GM12878 (cell line): ENCODE measurements around the gene PARPBP. TPM values are rescaled to one million over a fixed set of nuclear protein-coding genes. Genes with fewer than 3 reads are reported as not detected.

Experiments
- ATAC-seq: fragments of 200-7000 bp; cut with Tn5 transposase; 3 replicates; pipeline ENCODE4 v1.9.1; 2020; ENCODE audit warnings: mild to moderate bottlenecking, moderate library complexity
- BruUV-seq: library from RNA; stranded (reverse); fragments of 400-500 nt; replicated peaks from 2 replicates; lab custom pipeline; 2021; lab: Mats Ljungman, UMichigan
- CTCF ChIA-PET: fragments of 300-600 bp; sonication (Branson Sonifier 250); formaldehyde crosslinking; extraction: SDS; loops from one replicate; lab custom pipeline; 2021; ENCODE audit warnings: inconsistent platforms; lab: Yijun Ruan, JAX
- POLR2A ChIA-PET: fragments of 350-600 bp; formaldehyde crosslinking; extraction: SDS; loops from one replicate; lab custom pipeline; 2021; ENCODE audit warnings: inconsistent platforms; lab: Charles Lee
- RAD21 ChIA-PET: fragments of 300-600 bp; sonication (Branson Sonifier 250); formaldehyde crosslinking; loops from one replicate; lab custom pipeline; 2023; ENCODE audit warnings: antibody characterized with exemption; ENCODE audit not compliant: unreplicated experiment; lab: Charles Lee
- SMC1A ChIA-PET: fragments of 300-600 bp; sonication (Branson Sonifier 250); formaldehyde crosslinking; loops from one replicate; lab custom pipeline; 2023; ENCODE audit not compliant: unreplicated experiment, uncharacterized antibody; lab: Charles Lee
- DNase-seq: peaks from one replicate; pipeline ENCODE4 v3.0.0-alpha.2; 2011; ENCODE audit warnings: low read depth, low spot score
- FAIRE-seq: peaks from 3 replicates; lab custom pipeline; 2011; peaks lifted over from hg19 to GRCh38; lab: Jason Lieb, UNC
- H2AFZ ChIP-seq: 2 replicates; pipeline ENCODE4 v1.6.0; 2011; ENCODE audit warnings: low read depth, low read length, control low read depth; ENCODE audit not compliant: control insufficient read depth
- H3K27ac ChIP-seq: 2 replicates; pipeline ENCODE4 v1.5.1; 2011; ENCODE audit warnings: control low read depth; ENCODE audit not compliant: control insufficient read depth, insufficient read depth
- H3K27me3 ChIP-seq, 2 experiments: replicated peaks in 1 of 2; 2 replicates each; pipeline versions ENCODE4 v1.6.0 to v1.6.1; 2011; ENCODE audit warnings: low read length in 1 of 2; ENCODE audit not compliant: control insufficient read depth in 2 of 2, insufficient read depth in 2 of 2
- H3K36me3 ChIP-seq, 2 experiments: 2 replicates each; pipeline ENCODE4 v1.5.1; 2011; ENCODE audit warnings: low read length in 1 of 2; ENCODE audit not compliant: control insufficient read depth in 2 of 2, insufficient read depth in 2 of 2
- H3K4me1 ChIP-seq: 2 replicates; pipeline ENCODE4 v1.6.1; 2011; ENCODE audit warnings: mild to moderate bottlenecking, low read length, moderate library complexity, mixed read lengths; ENCODE audit not compliant: control insufficient read depth, insufficient read depth
- H3K4me2 ChIP-seq: 2 replicates; pipeline ENCODE4 v1.6.0; 2011; ENCODE audit warnings: control low read depth; ENCODE audit not compliant: control insufficient read depth, insufficient read depth
- H3K4me3 ChIP-seq: fragments of 200-600 bp; sonication (generic); 2 replicates; pipeline ENCODE4 v1.5.1; 2016
- H3K79me2 ChIP-seq: 2 replicates; pipeline ENCODE4 v1.6.0; 2011; ENCODE audit warnings: low read length; ENCODE audit not compliant: control insufficient read depth, insufficient read depth
- H3K9ac ChIP-seq: 2 replicates; pipeline ENCODE4 v1.8.0; 2011; ENCODE audit warnings: low read length, control low read depth, mixed read lengths; ENCODE audit not compliant: control insufficient read depth, insufficient read depth
- H3K9me3 ChIP-seq: replicated peaks from 3 replicates; pipeline ENCODE4 v1.5.1; 2011; ENCODE audit warnings: mild to moderate bottlenecking, low read length; ENCODE audit not compliant: control insufficient read depth, insufficient read depth
- H4K20me1 ChIP-seq: 2 replicates; pipeline ENCODE4 v1.6.0; 2011; ENCODE audit not compliant: control insufficient read depth, insufficient read depth
- IRF5 ChIP-seq: fragments of 450-650 bp; IDR thresholded peaks from 2 replicates; pipeline ENCODE4 v1.6.1; 2017; ENCODE audit warnings: borderline replicate concordance
- KLF5 ChIP-seq: fragments of 450-650 bp; IDR thresholded peaks from 2 replicates; pipeline ENCODE4 v1.6.1; 2014; ENCODE audit warnings: mild to moderate bottlenecking; ENCODE audit not compliant: partially characterized antibody
- MEF2B ChIP-seq: fragments of 450-650 bp; IDR thresholded peaks from 2 replicates; pipeline ENCODE4 v1.6.1; 2018; ENCODE audit warnings: mild to moderate bottlenecking, moderate library complexity; ENCODE audit not compliant: partially characterized antibody, poor library complexity, severe bottlenecking
- MTA2 ChIP-seq: fragments of 450-650 bp; IDR thresholded peaks from 2 replicates; pipeline ENCODE4 v1.6.1; 2016; ENCODE audit warnings: low read depth, mild to moderate bottlenecking, moderate library complexity
- NRF1 ChIP-seq: conservative IDR thresholded peaks from 2 replicates; pipeline ENCODE4 v1.6.1; 2011; ENCODE audit warnings: mild to moderate bottlenecking, low read depth, low read length, improper control_type of control experiment
- PAX8 ChIP-seq: fragments of 450-650 bp; IDR thresholded peaks from 2 replicates; pipeline ENCODE4 v1.6.1; 2017; ENCODE audit warnings: mild to moderate bottlenecking, moderate library complexity
- SP1 ChIP-seq: IDR thresholded peaks from one replicate; pipeline ENCODE4 v1.6.1; 2011; ENCODE audit warnings: low read depth, low read length
- WGBS: methylation state at CpG from one replicate; pipeline ENCODE4 v1.1.6; 2016; ENCODE audit warnings: low lambda C conversion rate; ENCODE audit not compliant: insufficient replicate concordance, insufficient coverage; ENCODE audit errors: missing lambda C conversion rate; 5-methylcytosine and 5-hydroxymethylcytosine counted together
- in situ Hi-C: fragments of 300-500 bp; cut with MboI; formaldehyde crosslinking; loops from 9 replicates; pipeline ENCODE4 v1.14.3; 2018; ENCODE audit warnings: mixed read lengths
- intact Hi-C: fragments of 100-400 bp; cut with micrococcal nuclease; formaldehyde crosslinking; loops from one replicate; pipeline ENCODE4 v1.14.2; 2022; ENCODE audit not compliant: unreplicated experiment
- polyA plus RNA-seq, 11 experiments: library from polyadenylated mRNA; depleted of rRNA in 4 of 11; unstranded in 6 of 11; stranded (reverse) in 5 of 11; fragments of >200 nt; fragmentation: Nextera tagmentation in 4 of 11; fragmentation: Illumina TruSeq in 1 of 11; extraction: Ambion mirVana in 4 of 11; extraction: Trizol in 1 of 11; gene quantifications; 1 replicate in 1 of 11; 2 replicates in 10 of 11; pipeline versions ENCODE4 v1.2.1 to v1.2.3, GENCODE V29; 2011 to 2016; ENCODE audit warnings: inconsistent platforms in 2 of 11, missing spikeins in 2 of 11, low read depth in 1 of 11
- total RNA-seq, 4 experiments: library from RNA; depleted of rRNA in 3 of 4; stranded (reverse); fragments of >200 nt in 3 of 4; fragmentation: Illumina TruSeq in 1 of 4; extraction: Trizol in 1 of 4; gene quantifications; 2 replicates each; pipeline versions ENCODE4 v1.2.1 to v1.2.3, GENCODE V29; 2013 to 2021
- TF ChIP-seq, protein P1 (sequence below): IDR thresholded peaks from 2 replicates; pipeline ENCODE4 v1.6.1; 2011; ENCODE audit warnings: mild to moderate bottlenecking, low read depth, low read length, moderate library complexity; ENCODE audit not compliant: insufficient replicate concordance
- TF ChIP-seq, protein P2 (sequence below): IDR thresholded peaks from 2 replicates; pipeline ENCODE4 v1.6.1; 2012; ENCODE audit warnings: low read depth, low read length, improper control_type of control experiment
- TF ChIP-seq, protein P3 (sequence below): fragments of 450-650 bp; IDR thresholded peaks from 2 replicates; pipeline ENCODE4 v1.6.1; 2017; ENCODE audit warnings: mild to moderate bottlenecking, moderate library complexity

PARPBP gene
- total and polyA plus RNA-seq, 10 of the 15 experiments (the other 5 are each of a cell fraction or from before 2014, with no cell fraction given): 20.3 to 57.7 (median 32.4) TPM

DNA sequence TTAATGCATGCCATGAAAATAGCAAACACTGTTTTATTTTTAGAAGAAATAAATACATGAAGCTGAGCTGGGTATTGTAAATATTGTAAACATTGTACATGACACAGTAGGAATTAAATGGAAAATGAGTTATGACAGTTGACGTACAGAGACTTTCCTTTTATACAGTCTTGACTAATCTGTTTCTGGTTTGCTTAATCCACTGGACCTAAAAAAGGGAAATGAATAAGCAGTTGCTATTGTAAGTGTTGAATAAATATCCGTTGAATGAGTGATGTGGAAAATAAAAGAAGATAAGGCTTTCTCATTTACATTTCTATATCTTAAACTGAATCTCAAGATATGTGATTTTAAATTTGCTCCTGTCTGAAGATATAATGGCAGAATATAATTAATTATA, 62.7 kb downstream of the PARPBP start (continued):
- TF ChIP-seq, protein P1, sequence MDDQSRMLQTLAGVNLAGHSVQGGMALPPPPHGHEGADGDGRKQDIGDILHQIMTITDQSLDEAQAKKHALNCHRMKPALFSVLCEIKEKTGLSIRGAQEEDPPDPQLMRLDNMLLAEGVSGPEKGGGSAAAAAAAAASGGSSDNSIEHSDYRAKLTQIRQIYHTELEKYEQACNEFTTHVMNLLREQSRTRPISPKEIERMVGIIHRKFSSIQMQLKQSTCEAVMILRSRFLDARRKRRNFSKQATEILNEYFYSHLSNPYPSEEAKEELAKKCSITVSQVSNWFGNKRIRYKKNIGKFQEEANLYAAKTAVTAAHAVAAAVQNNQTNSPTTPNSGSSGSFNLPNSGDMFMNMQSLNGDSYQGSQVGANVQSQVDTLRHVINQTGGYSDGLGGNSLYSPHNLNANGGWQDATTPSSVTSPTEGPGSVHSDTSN: no peak
- no peak for TF ChIP-seq KLF5

DNA sequence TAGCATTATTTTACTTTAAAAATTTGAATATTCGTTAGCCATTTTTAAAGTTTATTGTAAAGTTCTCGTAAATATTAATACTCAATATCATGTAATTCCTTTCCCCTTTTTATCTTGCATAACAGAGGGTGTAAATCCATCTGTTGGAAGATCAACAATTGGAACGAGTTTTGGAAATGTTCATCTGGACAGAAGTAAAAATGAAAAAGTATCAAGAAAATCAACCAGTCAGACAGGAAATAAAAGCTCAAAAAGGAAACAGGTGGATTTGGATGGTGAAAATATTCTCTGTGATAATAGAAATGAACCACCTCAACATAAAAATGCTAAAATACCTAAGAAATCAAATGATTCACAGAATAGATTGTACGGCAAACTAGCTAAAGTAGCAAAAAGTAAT, 75.8 kb downstream of the PARPBP start:
- POLR2A ChIA-PET: no interaction called here
- SMC1A ChIA-PET: interaction anchor here (0.6 to 2.7 kb wide), 4 partner anchors 9 to 742 kb away, joined by 3 to 5 read pairs (median 3); no protein-coding TSS in a partner anchor

More for the DNA sequence above, 75.8 kb downstream of the PARPBP start:
- FAIRE-seq: no peak
- Histone ChIP-seq H2AFZ (no peak overlapping the region), H4K20me1 (no peaks in the 10 kb centered on the region), H3K27me3 (no peaks in the 10 kb centered on the region), H3K79me2 (no peaks in the 10 kb centered on the region), H3K9ac (no peak overlapping the region), H3K4me1 (no peaks in the 10 kb centered on the region), H3K9me3 (no peaks in the 10 kb centered on the region), H3K4me3 (no peak overlapping the region), H3K4me2 (no peak overlapping the region), H3K27ac (no peak overlapping the region), H3K36me3 (no peaks in the 10 kb centered on the region)
- TF ChIP-seq SP1: no peak
- TF ChIP-seq, protein P2, sequence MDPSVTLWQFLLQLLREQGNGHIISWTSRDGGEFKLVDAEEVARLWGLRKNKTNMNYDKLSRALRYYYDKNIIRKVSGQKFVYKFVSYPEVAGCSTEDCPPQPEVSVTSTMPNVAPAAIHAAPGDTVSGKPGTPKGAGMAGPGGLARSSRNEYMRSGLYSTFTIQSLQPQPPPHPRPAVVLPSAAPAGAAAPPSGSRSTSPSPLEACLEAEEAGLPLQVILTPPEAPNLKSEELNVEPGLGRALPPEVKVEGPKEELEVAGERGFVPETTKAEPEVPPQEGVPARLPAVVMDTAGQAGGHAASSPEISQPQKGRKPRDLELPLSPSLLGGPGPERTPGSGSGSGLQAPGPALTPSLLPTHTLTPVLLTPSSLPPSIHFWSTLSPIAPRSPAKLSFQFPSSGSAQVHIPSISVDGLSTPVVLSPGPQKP: no peak
- no peak for TF ChIP-seq IRF5
- TF ChIP-seq, protein P3, sequence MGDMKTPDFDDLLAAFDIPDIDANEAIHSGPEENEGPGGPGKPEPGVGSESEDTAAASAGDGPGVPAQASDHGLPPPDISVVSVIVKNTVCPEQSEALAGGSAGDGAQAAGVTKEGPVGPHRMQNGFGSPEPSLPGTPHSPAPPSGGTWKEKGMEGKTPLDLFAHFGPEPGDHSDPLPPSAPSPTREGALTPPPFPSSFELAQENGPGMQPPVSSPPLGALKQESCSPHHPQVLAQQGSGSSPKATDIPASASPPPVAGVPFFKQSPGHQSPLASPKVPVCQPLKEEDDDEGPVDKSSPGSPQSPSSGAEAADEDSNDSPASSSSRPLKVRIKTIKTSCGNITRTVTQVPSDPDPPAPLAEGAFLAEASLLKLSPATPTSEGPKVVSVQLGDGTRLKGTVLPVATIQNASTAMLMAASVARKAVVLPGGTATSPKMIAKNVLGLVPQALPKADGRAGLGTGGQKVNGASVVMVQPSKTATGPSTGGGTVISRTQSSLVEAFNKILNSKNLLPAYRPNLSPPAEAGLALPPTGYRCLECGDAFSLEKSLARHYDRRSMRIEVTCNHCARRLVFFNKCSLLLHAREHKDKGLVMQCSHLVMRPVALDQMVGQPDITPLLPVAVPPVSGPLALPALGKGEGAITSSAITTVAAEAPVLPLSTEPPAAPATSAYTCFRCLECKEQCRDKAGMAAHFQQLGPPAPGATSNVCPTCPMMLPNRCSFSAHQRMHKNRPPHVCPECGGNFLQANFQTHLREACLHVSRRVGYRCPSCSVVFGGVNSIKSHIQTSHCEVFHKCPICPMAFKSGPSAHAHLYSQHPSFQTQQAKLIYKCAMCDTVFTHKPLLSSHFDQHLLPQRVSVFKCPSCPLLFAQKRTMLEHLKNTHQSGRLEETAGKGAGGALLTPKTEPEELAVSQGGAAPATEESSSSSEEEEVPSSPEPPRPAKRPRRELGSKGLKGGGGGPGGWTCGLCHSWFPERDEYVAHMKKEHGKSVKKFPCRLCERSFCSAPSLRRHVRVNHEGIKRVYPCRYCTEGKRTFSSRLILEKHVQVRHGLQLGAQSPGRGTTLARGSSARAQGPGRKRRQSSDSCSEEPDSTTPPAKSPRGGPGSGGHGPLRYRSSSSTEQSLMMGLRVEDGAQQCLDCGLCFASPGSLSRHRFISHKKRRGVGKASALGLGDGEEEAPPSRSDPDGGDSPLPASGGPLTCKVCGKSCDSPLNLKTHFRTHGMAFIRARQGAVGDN: no peak
- TF ChIP-seq NRF1: no peak
- no peak for TF ChIP-seq PAX8
- TF ChIP-seq MTA2: no peak
- TF ChIP-seq MEF2B: no peak
- no peak for ATAC-seq
- RAD21 ChIA-PET: no interaction called here
- in situ Hi-C loops (no loop called here), intact Hi-C loops (no loop called here)
- no peak for DNase-seq
- no TSS peak for BruUV-seq
- 86% methylated on average over 4 of the region's 4 CpGs for WGBS
- CTCF ChIA-PET: interaction anchor here (1.0 kb wide), 1 partner anchor 26 kb away, joined by 4 read pairs; no protein-coding TSS in a partner anchor
